ENCODE results near the gene MAP3K12. TPM values are rescaled to one million over a fixed set of nuclear protein-coding genes. Genes with fewer than 3 reads are reported as not detected.

The MAP3K12 gene
- total and polyA plus RNA-seq, 5 donors: 7.7 to 9.6 (median 9.2) TPM

Other genes with a start within 250 kb of the MAP3K12 start
- gene ESPL1, start 231.2 kb downstream of the MAP3K12 start, total RNA-seq: 1 to 10 TPM in 1 of 4 donors, under 1 TPM in 3; 0.23 to 1.2 (median 0.40) TPM
- gene ESPL1, start 231.2 kb downstream of the MAP3K12 start, polyA plus RNA-seq: 0.11 TPM
- 100 to 1,000 TPM; 355 to 443 (median 395) TPM for gene PFDN5, start 203.9 kb downstream of the MAP3K12 start, total RNA-seq
- gene PFDN5, start 203.9 kb downstream of the MAP3K12 start, polyA plus RNA-seq: 764 TPM
- gene MYG1, start 199.8 kb downstream of the MAP3K12 start, total RNA-seq: 10 to 100 TPM; 28.9 to 44.3 (median 38.1) TPM
- 37.3 TPM for gene MYG1, start 199.8 kb downstream of the MAP3K12 start, polyA plus RNA-seq
- gene AAAS, start 177.8 kb downstream of the MAP3K12 start, total RNA-seq: 10 to 100 TPM; 30.5 to 48.9 (median 40.0) TPM
- gene AAAS, start 177.8 kb downstream of the MAP3K12 start, polyA plus RNA-seq: 31.3 TPM
- gene SP7, start 163.1 kb downstream of the MAP3K12 start, total RNA-seq: not detected
- not detected for gene SP7, start 163.1 kb downstream of the MAP3K12 start, polyA plus RNA-seq
- gene SP1, start 119.3 kb downstream of the MAP3K12 start, total RNA-seq: 10 to 100 TPM; 30.2 to 39.9 (median 34.2) TPM
- gene SP1, start 119.3 kb downstream of the MAP3K12 start, polyA plus RNA-seq: 8.3 TPM
- under 1 TPM in 3 of 4 donors, not detected in 1; 0.54 to 0.88 (median 0.82) TPM for gene AMHR2, start 75.6 kb downstream of the MAP3K12 start, total RNA-seq
- gene AMHR2, start 75.6 kb downstream of the MAP3K12 start, polyA plus RNA-seq: 0.48 TPM
- 10 to 100 TPM; 66.9 to 85.6 (median 82.6) TPM for gene PRR13, start 57.7 kb downstream of the MAP3K12 start, total RNA-seq
- 69.1 TPM for gene PRR13, start 57.7 kb downstream of the MAP3K12 start, polyA plus RNA-seq
- gene PCBP2, start 47.4 kb downstream of the MAP3K12 start, total RNA-seq: 100 to 1,000 TPM; 575 to 743 (median 588) TPM
- gene PCBP2, start 47.4 kb downstream of the MAP3K12 start, polyA plus RNA-seq: 349 TPM
- 10 to 100 TPM; 12.9 to 13.9 (median 13.4) TPM for gene TARBP2, start 1.8 kb upstream of the MAP3K12 start, total RNA-seq
- 12.8 TPM for gene TARBP2, start 1.8 kb upstream of the MAP3K12 start, polyA plus RNA-seq
- not detected for gene NPFF, start 8.0 kb upstream of the MAP3K12 start, total RNA-seq
- gene NPFF, start 8.0 kb upstream of the MAP3K12 start, polyA plus RNA-seq: not detected
- gene ATF7, start 126.9 kb upstream of the MAP3K12 start, total RNA-seq: 10 to 100 TPM; 30.7 to 36.9 (median 33.3) TPM
- 22.8 TPM for gene ATF7, start 126.9 kb upstream of the MAP3K12 start, polyA plus RNA-seq
- 100 to 1,000 TPM; 397 to 507 (median 497) TPM for gene ATP5MC2, start 176.6 kb upstream of the MAP3K12 start, total RNA-seq
- gene ATP5MC2, start 176.6 kb upstream of the MAP3K12 start, polyA plus RNA-seq: 740 TPM
- gene CALCOCO1, start 228.0 kb upstream of the MAP3K12 start, total RNA-seq: 100 to 1,000 TPM; 189 to 247 (median 207) TPM
- gene CALCOCO1, start 228.0 kb upstream of the MAP3K12 start, polyA plus RNA-seq: 121 TPM

All from right cardiac atrium (tissue), 5 donors.